Measurements from ENCODE around the gene DNAH17. TPM values are rescaled to one million over a fixed set of nuclear protein-coding genes. Genes with fewer than 3 reads are reported as not detected.

DNAH17 gene
- total RNA-seq, 1 experiment from 2014 or later, result 0.18 TPM

- Histone ChIP-seq H3K27ac (ENCODE audit: low read length) (no peak overlapping the region), H3K4me1 (ENCODE audit: control insufficient read depth, insufficient read depth, low read length) (0 out of 2 replicates have a peak, but pooled peaks cover 3% of the 10 kb centered on the region), H3K27me3 (ENCODE audit: control insufficient read depth, insufficient read depth, low read length) (no peaks in the 10 kb centered on the region), H3K36me3 (ENCODE audit: control insufficient read depth, insufficient read depth, low read length) (no peaks in the 10 kb centered on the region), H3K4me3 (ENCODE audit: low read depth in 2 of 2, low read length in 2 of 2) (no peak overlapping the region), H3K9me3 (ENCODE audit: control insufficient read depth, insufficient read depth, low read depth, low read length) (no peaks in the 10 kb centered on the region)
- in situ Hi-C loops (cut with HindIII; ENCODE audit: low pct_unique_long_range_greater_than_20kb, low sequenced_read_pairs), result loop anchor here (10.0 to 25.0 kb wide), 2 partner anchors 217 to 349 kb away; partner anchors contain the start of gene USP36
- intact Hi-C loops (cut with micrococcal nuclease; ENCODE audit: unreplicated experiment), result no loop called here
- no peak for TF ChIP-seq CTCF (IDR thresholded peaks at IDR 0.05)
- TF ChIP-seq POLR2AphosphoS5 (IDR thresholded peaks at IDR 0.05; ENCODE audit: low read depth, low read length), result no peak
- TF ChIP-seq SIN3A (IDR thresholded peaks at IDR 0.05; ENCODE audit: borderline replicate concordance, insufficient read depth, low read depth, low read length), result no peak
- no peak for TF ChIP-seq TCF7L2 (IDR thresholded peaks at IDR 0.05; ENCODE audit: low read depth, low read length)
- no peak for TF ChIP-seq REST (IDR thresholded peaks at IDR 0.05; ENCODE audit: insufficient read depth in 1 of 2, low read depth in 2 of 2, low read length in 1 of 2)
- ATAC-seq, result no peak
- ChIA-PET CTCF (no interaction called here), POLR2A (interaction anchor here (0.6 kb wide), 1 partner anchor 48 kb away, joined by 11 read pairs; no protein-coding TSS in a partner anchor)
- DNase-seq (ENCODE audit: low read depth, low spot score), result no peak
- BruUV-seq (replicated peaks), result no TSS peak
Measured at GRCh38 chr17:78488156-78488555, 89.0 kb downstream of the DNAH17 start.

- intact Hi-C loops (cut with micrococcal nuclease; ENCODE audit: unreplicated experiment), result no loop called here
- H3K27me3 ChIP-seq (ENCODE audit: control insufficient read depth, insufficient read depth, low read length), result no peaks in the 10 kb centered on the region
- ATAC-seq, result no peak
- in situ Hi-C loops (cut with HindIII; ENCODE audit: low pct_unique_long_range_greater_than_20kb, low sequenced_read_pairs), result loop anchor here (10.0 to 25.0 kb wide), 2 partner anchors 218 to 350 kb away; partner anchors contain the start of gene USP36
- H3K36me3 ChIP-seq (ENCODE audit: control insufficient read depth, insufficient read depth, low read length), result no peaks in the 10 kb centered on the region
- BruUV-seq (replicated peaks), result no TSS peak
- H3K4me3 ChIP-seq (ENCODE audit: low read depth in 2 of 2, low read length in 2 of 2), result no peak overlapping the region
- POLR2A ChIA-PET, result interaction anchor here (0.6 kb wide), 1 partner anchor 120 kb away, joined by 5 read pairs; no protein-coding TSS in a partner anchor
- H3K27ac ChIP-seq (ENCODE audit: low read length), result no peak overlapping the region
- H3K9me3 ChIP-seq (ENCODE audit: control insufficient read depth, insufficient read depth, low read depth, low read length), result no peaks in the 10 kb centered on the region
- TF ChIP-seq CTCF (IDR thresholded peaks at IDR 0.05), result no peak
- TF ChIP-seq SIN3A (IDR thresholded peaks at IDR 0.05; ENCODE audit: borderline replicate concordance, insufficient read depth, low read depth, low read length), result no peak
- TF ChIP-seq REST (IDR thresholded peaks at IDR 0.05; ENCODE audit: insufficient read depth in 1 of 2, low read depth in 2 of 2, low read length in 1 of 2), result no peak
- no peak for TF ChIP-seq POLR2AphosphoS5 (IDR thresholded peaks at IDR 0.05; ENCODE audit: low read depth, low read length)
- no peak for TF ChIP-seq TCF7L2 (IDR thresholded peaks at IDR 0.05; ENCODE audit: low read depth, low read length)
- H3K4me1 ChIP-seq (ENCODE audit: control insufficient read depth, insufficient read depth, low read length), result 0 out of 2 replicates have a peak, but pooled peaks cover 3% of the 10 kb centered on the region
- CTCF ChIA-PET, result interaction anchor here (0.6 to 0.7 kb wide), 5 partner anchors 28 to 256 kb away, joined by 4 to 18 read pairs (median 4); no protein-coding TSS in a partner anchor
- DNase-seq (ENCODE audit: low read depth, low spot score), result no peak
Measured at GRCh38 chr17:78486946-78487680, 90.1 kb downstream of the DNAH17 start.
